Left ventricle myocardium superior (tissue), 1 donor: ENCODE measurements around the gene BCAR1. TPM values are rescaled to one million over a fixed set of nuclear protein-coding genes. Genes with fewer than 3 reads are reported as not detected.
A peak's percentile ranks its signal among the peaks of the same experiment; 100 is the strongest.

Experiments used
- ATAC-seq: fragments of 200-7000 bp; cut with Tn5 transposase; one replicate; pipeline ENCODE4 v1.9.1; 2020; ENCODE audit warnings: mild to moderate bottlenecking, moderate library complexity
- DNase-seq: peaks from one replicate; pipeline ENCODE4 v3.0.0-alpha.2; 2020
- intact Hi-C: fragments of 100-400 bp; cut with micrococcal nuclease; formaldehyde crosslinking; loops from one replicate; pipeline ENCODE4 v1.11.0; 2022
- total RNA-seq: library from RNA; stranded (reverse); fragmentation: NEBNext Ultra II Directional; extraction: Animal tissue kit (Norgen Biotek cat#: 25700); gene quantifications from one replicate; pipeline ENCODE4 v1.2.1, GENCODE V29; 2021
- donor health status: DM: no; HTN: yes; CAD: no; lungs with severe emphysema.

The BCAR1 gene
- total RNA-seq, 1 donor from 2014 or later, result 82.9 TPM

- intact Hi-C loops, result no loop called here
- ATAC-seq (no peak), DNase-seq (peak; percentile 26)
Observed at GRCh38 chr16:75260851-75261589, 9.6 kb upstream of the BCAR1 start.

GRCh38 chr16:75258807-75259141, 7.3 kb upstream of the BCAR1 start:
- DNase-seq, result no peak
- no peak for ATAC-seq
- intact Hi-C loops, result no loop called here

- intact Hi-C loops, result no loop called here
- DNase-seq (no peak), ATAC-seq (no peak)
Observed at GRCh38 chr16:75257886-75258806, 6.7 kb upstream of the BCAR1 start.

- DNase-seq (no peak), ATAC-seq (peak; percentile 42)
- intact Hi-C loops, result no loop called here
Observed at GRCh38 chr16:75256696-75257343, 5.4 kb upstream of the BCAR1 start.

GRCh38 chr16:75256059-75256571, 4.7 kb upstream of the BCAR1 start:
- intact Hi-C loops, result no loop called here
- ATAC-seq (peak; percentile 5), DNase-seq (no peak)

- intact Hi-C loops, result no loop called here
- peak; percentile 34 for DNase-seq
- no peak for ATAC-seq
Observed at GRCh38 chr16:75254359-75254837, 3.0 kb upstream of the BCAR1 start.

GRCh38 chr16:75252946-75253911, 1.8 kb upstream of the BCAR1 start:
- no peak for ATAC-seq
- intact Hi-C loops, result no loop called here
- DNase-seq, result peak; percentile 26

GRCh38 chr16:75252049-75252864, 833 bp upstream of the BCAR1 start:
- intact Hi-C loops, result no loop called here
- ATAC-seq (no peak), DNase-seq (peak; percentile 26)

- peak; percentile 13 for ATAC-seq
- intact Hi-C loops, result no loop called here
- peak; percentile 65 for DNase-seq
Observed at GRCh38 chr16:75250809-75251279, 580 bp downstream of the BCAR1 start.

GRCh38 chr16:75250089-75250808, 1.2 kb downstream of the BCAR1 start:
- intact Hi-C loops, result no loop called here
- ATAC-seq (peak; percentile 54), DNase-seq (peak; percentile 78)

- intact Hi-C loops, result no loop called here
- ATAC-seq (no peak), DNase-seq (no peak)
Observed at GRCh38 chr16:75249441-75249840, 2.0 kb downstream of the BCAR1 start.

- no peak for ATAC-seq
- no peak for DNase-seq
- intact Hi-C loops, result no loop called here
Observed at GRCh38 chr16:75248536-75249380, 2.7 kb downstream of the BCAR1 start.

- DNase-seq, result no peak
- intact Hi-C loops, result no loop called here
Observed at GRCh38 chr16:75248142-75248535, 3.3 kb downstream of the BCAR1 start.

GRCh38 chr16:75247249-75247648, 4.2 kb downstream of the BCAR1 start:
- no peak for DNase-seq
- intact Hi-C loops, result no loop called here
- ATAC-seq, result no peak

More at GRCh38 chr16:75248142-75248535, 3.3 kb downstream of the BCAR1 start:
- no peak for ATAC-seq

GRCh38 chr16:75246504-75247205, 4.8 kb downstream of the BCAR1 start:
- intact Hi-C loops, result no loop called here
- DNase-seq (no peak), ATAC-seq (no peak)
